ENCODE data around the gene SCN3A.

The SCN3A gene

DNA sequence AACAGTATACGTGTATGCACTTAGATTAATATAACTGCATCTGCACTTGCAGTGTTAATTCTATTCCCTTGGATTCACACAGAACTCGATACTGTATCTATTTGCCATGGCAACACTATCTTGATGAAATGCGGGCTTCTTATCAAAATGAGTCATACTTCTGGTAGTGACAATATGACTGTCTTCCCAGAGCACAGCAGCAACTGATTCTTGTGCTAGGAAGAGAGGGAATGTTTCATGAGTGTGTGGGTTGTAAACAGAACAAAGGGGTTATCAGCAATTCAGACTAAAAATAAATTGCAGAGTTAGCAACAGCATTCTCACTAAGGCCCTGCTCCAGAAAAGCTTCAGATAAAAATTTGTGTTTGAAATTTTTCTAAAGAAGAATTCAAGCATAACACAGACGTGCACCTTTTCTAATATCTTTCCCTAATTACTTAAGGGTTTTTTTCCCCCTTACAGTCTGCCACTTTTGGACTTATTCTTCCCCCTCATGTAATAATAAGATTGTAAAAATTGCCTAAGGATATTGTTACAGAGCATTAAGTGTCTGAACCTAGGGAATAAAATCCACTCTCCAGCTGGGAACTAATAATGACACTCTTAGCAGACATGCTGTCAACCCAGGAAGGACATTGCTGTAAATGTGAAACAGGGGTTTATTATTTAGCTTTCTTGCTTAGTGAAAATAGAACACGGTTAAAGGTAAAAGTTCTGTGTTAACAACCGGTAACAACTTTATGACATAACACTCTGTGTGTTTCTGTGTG is 148.6 kb downstream of the SCN3A start:
- no peak for DNase-seq (ENCODE audit: low read depth)

GRCh38 chr2:165054652-165055051 is 149.2 kb downstream of the SCN3A start:
- H3K4me3 ChIP-seq (ENCODE audit: low read length), result no peak overlapping the region
- TF ChIP-seq, protein P1, sequence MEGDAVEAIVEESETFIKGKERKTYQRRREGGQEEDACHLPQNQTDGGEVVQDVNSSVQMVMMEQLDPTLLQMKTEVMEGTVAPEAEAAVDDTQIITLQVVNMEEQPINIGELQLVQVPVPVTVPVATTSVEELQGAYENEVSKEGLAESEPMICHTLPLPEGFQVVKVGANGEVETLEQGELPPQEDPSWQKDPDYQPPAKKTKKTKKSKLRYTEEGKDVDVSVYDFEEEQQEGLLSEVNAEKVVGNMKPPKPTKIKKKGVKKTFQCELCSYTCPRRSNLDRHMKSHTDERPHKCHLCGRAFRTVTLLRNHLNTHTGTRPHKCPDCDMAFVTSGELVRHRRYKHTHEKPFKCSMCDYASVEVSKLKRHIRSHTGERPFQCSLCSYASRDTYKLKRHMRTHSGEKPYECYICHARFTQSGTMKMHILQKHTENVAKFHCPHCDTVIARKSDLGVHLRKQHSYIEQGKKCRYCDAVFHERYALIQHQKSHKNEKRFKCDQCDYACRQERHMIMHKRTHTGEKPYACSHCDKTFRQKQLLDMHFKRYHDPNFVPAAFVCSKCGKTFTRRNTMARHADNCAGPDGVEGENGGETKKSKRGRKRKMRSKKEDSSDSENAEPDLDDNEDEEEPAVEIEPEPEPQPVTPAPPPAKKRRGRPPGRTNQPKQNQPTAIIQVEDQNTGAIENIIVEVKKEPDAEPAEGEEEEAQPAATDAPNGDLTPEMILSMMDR (IDR thresholded peaks at IDR 0.05; ENCODE audit: insufficient read depth, low read depth, low read length, missing control alignments), result no peak
- DNase-seq (ENCODE audit: low read depth), result no peak

More for the DNA sequence above, 148.6 kb downstream of the SCN3A start:
- TF ChIP-seq, protein P1 (IDR thresholded peaks at IDR 0.05; ENCODE audit: insufficient read depth, low read depth, low read length, missing control alignments), result no peak
- no peak overlapping the region for H3K4me3 ChIP-seq (ENCODE audit: low read length)

GRCh38 chr2:165044505-165045303 is 159.1 kb downstream of the SCN3A start:
- H3K4me3 ChIP-seq (ENCODE audit: low read length), result no peak overlapping the region
- TF ChIP-seq, protein P1 (IDR thresholded peaks at IDR 0.05; ENCODE audit: insufficient read depth, low read depth, low read length, missing control alignments), result no peak
- no peak for DNase-seq (ENCODE audit: low read depth)
